K562 (cell line): ENCODE data around the gene UBASH3A. TPM values are rescaled to one million over a fixed set of nuclear protein-coding genes. Genes with fewer than 3 reads are reported as not detected.
A peak's percentile ranks its signal among the peaks of the same experiment; 100 is the strongest.

Experiments
- ATAC-seq: fragments of 200-7000 bp; cut with Tn5 transposase; 3 replicates; pipeline ENCODE4 v1.9.1; 2020; ENCODE audit warnings: moderate library complexity
- BruUV-seq: library from RNA; stranded (reverse); fragments of 400-500 nt; replicated peaks from 2 replicates; lab custom pipeline; 2021; lab: Mats Ljungman, UMichigan
- CTCF ChIA-PET: fragments of 300-600 bp; formaldehyde crosslinking; extraction: SDS; loops from one replicate; lab custom pipeline; 2021; ENCODE audit warnings: low intra/inter-chr PET ratio; lab: Yijun Ruan, JAX
- POLR2A ChIA-PET: fragments of 300-600, 350-650 bp; sonication (Branson Sonifier 250); formaldehyde crosslinking; extraction: SDS; loops from one replicate; lab custom pipeline; 2021; ENCODE audit warnings: antibody characterized with exemption, inconsistent platforms; lab: Yijun Ruan, JAX
- DNase-seq, 4 experiments: peaks; one replicate each; pipeline versions ENCODE4 v3.0.0 to v3.0.0-alpha.2; 2011 to 2018; ENCODE audit warnings: low spot score in 3 of 4, mixed read lengths in 3 of 4; ENCODE audit errors: extremely low read depth in 1 of 4
- FAIRE-seq: peaks from 2 replicates; lab custom pipeline; 2011; peaks lifted over from hg19 to GRCh38; lab: Jason Lieb, UNC
- H2AFZ ChIP-seq: 2 replicates; pipeline ENCODE4 v1.6.0; 2011; ENCODE audit warnings: low read depth, low read length, control low read depth, inconsistent platforms
- H3K27ac ChIP-seq: fragments of 200-600 bp; 3 replicates; pipeline ENCODE4 v1.8.0; 2011; ENCODE audit warnings: low read depth, mild to moderate bottlenecking, control low read depth, inconsistent platforms, low read length, moderate library complexity, mixed read lengths; ENCODE audit errors: extremely low read depth
- H3K27me3 ChIP-seq, 2 experiments: fragments of 300-600 bp in 1 of 2; 2 replicates in 1 of 2; 3 replicates in 1 of 2; pipeline versions ENCODE4 v1.6.0 to v1.8.0; 2011; ENCODE audit warnings: inconsistent platforms in 2 of 2, low read length in 2 of 2, mild to moderate bottlenecking in 1 of 2, mixed read lengths in 1 of 2, moderate library complexity in 1 of 2; ENCODE audit not compliant: control insufficient read depth in 2 of 2, insufficient read depth in 2 of 2
- H3K36me3 ChIP-seq: fragments of 300-600 bp; 3 replicates; pipeline ENCODE4 v1.8.0; 2011; ENCODE audit warnings: mild to moderate bottlenecking, low read length, inconsistent platforms; ENCODE audit not compliant: control insufficient read depth, insufficient read depth
- H3K4me1 ChIP-seq, 2 experiments: fragments of 200-600 bp in 1 of 2; replicated peaks in 1 of 2; 2 replicates in 1 of 2; 3 replicates in 1 of 2; pipeline versions ENCODE4 v1.5.1 to v1.8.0; 2011; ENCODE audit warnings: inconsistent platforms in 2 of 2, low read length in 2 of 2, mild to moderate bottlenecking in 1 of 2, mixed read lengths in 1 of 2, moderate library complexity in 1 of 2; ENCODE audit not compliant: control insufficient read depth in 2 of 2, insufficient read depth in 2 of 2
- H3K4me2 ChIP-seq: 2 replicates; pipeline ENCODE4 v1.6.1; 2011; ENCODE audit warnings: low read length, control low read depth, inconsistent platforms, mixed read lengths; ENCODE audit not compliant: insufficient read depth
- H3K4me3 ChIP-seq: fragments of 200-600 bp; sonication (generic), shearing (Covaris generic); 2 replicates; pipeline ENCODE4 v1.5.1; 2016; ENCODE audit warnings: control low read depth, inconsistent platforms
- H3K79me2 ChIP-seq: fragments of 200-600 bp; 3 replicates; pipeline ENCODE4 v1.8.0; 2011; ENCODE audit warnings: low read length, inconsistent platforms; ENCODE audit not compliant: control insufficient read depth, insufficient read depth
- H3K9ac ChIP-seq, 2 experiments: 2 replicates each; pipeline versions ENCODE4 v1.6.0 to v1.6.1; 2011; ENCODE audit warnings: low read depth in 2 of 2, low read length in 2 of 2, control low read depth in 1 of 2, inconsistent platforms in 1 of 2, mild to moderate bottlenecking in 1 of 2, mixed read lengths in 1 of 2; ENCODE audit not compliant: insufficient read depth in 1 of 2
- H3K9me1 ChIP-seq: one replicate; pipeline ENCODE4 v1.6.0; 2011; ENCODE audit warnings: inconsistent platforms, mild to moderate bottlenecking, low read length, moderate library complexity; ENCODE audit not compliant: control insufficient read depth, insufficient read depth
- H3K9me3 ChIP-seq: replicated peaks from 2 replicates; pipeline ENCODE4 v1.5.1; 2011; ENCODE audit warnings: low read depth, low read length, inconsistent platforms; ENCODE audit not compliant: control insufficient read depth, insufficient read depth
- H4K20me1 ChIP-seq: replicated peaks from 2 replicates; pipeline ENCODE4 v1.6.1; 2011; ENCODE audit warnings: low read length, inconsistent platforms, mixed read lengths; ENCODE audit not compliant: control insufficient read depth, insufficient read depth
- SP2 ChIP-seq: IDR thresholded peaks from 2 replicates; pipeline ENCODE4 v1.6.1; 2011; ENCODE audit warnings: mild to moderate bottlenecking, low read depth, low read length, moderate library complexity; ENCODE audit not compliant: poor library complexity, severe bottlenecking; ENCODE audit errors: extremely low read depth
- WGBS: fragments of 100-300 bp; shearing (Covaris generic); methylation state at CpG from one replicate; pipeline ENCODE4 v1.1.6; 2016; ENCODE audit warnings: low coverage, mixed read lengths; ENCODE audit not compliant: insufficient coverage; ENCODE audit errors: missing lambda C conversion rate; 5-methylcytosine and 5-hydroxymethylcytosine counted together
- in situ Hi-C: fragments of 300-500 bp; cut with MboI; formaldehyde crosslinking; loops from 4 replicates; pipeline ENCODE4 v1.15.0; 2018; ENCODE audit warnings: inconsistent platforms, mixed read lengths
- intact Hi-C: fragments of 100-400 bp; cut with micrococcal nuclease; formaldehyde crosslinking; loops from 2 replicates; pipeline ENCODE4 v1.14.2; 2022
- polyA plus RNA-seq, 8 experiments: library from polyadenylated mRNA; depleted of rRNA in 4 of 8; stranded (reverse) in 5 of 8; unstranded in 3 of 8; fragments of >200 nt; fragmentation: Nextera tagmentation in 2 of 8; fragmentation: Illumina TruSeq in 1 of 8; extraction: Ambion mirVana in 2 of 8; extraction: Trizol in 1 of 8; gene quantifications; 2 replicates each; pipeline versions ENCODE4 v1.2.1 to v1.2.3, GENCODE V29; 2011 to 2014; ENCODE audit warnings: inconsistent platforms in 1 of 8, missing spikeins in 1 of 8
- total RNA-seq, 7 experiments: library from RNA; depleted of rRNA in 6 of 7; stranded (reverse); fragments of >200 nt in 6 of 7; fragmentation: Illumina TruSeq in 2 of 7; extraction: Trizol in 2 of 7; gene quantifications; 2 replicates each; pipeline versions ENCODE4 v1.2.1 to v1.2.3, GENCODE V29; 2011 to 2021; ENCODE audit warnings: low replicate concordance in 1 of 7
- TF ChIP-seq, protein P1 (sequence below): fragments of 250-450 bp; sonication (Bioruptor Pico); IDR thresholded peaks from 2 replicates; pipeline ENCODE4 v1.4.0; 2020; ENCODE audit warnings: mild to moderate bottlenecking, moderate library complexity
- TF ChIP-seq, protein P2 (sequence below): fragments of 200-800 bp; sonication (Bioruptor generic); IDR thresholded peaks from 2 replicates; pipeline ENCODE4 v1.6.1; 2017; ENCODE audit warnings: missing genetic modification characterization, missing compliant biosample characterization

UBASH3A gene
- total and polyA plus RNA-seq, 9 of the 15 experiments (the other 6 are each of a cell fraction or from before 2014, with no cell fraction given), result 0.23 to 1.8 (median 1.1) TPM

DNA sequence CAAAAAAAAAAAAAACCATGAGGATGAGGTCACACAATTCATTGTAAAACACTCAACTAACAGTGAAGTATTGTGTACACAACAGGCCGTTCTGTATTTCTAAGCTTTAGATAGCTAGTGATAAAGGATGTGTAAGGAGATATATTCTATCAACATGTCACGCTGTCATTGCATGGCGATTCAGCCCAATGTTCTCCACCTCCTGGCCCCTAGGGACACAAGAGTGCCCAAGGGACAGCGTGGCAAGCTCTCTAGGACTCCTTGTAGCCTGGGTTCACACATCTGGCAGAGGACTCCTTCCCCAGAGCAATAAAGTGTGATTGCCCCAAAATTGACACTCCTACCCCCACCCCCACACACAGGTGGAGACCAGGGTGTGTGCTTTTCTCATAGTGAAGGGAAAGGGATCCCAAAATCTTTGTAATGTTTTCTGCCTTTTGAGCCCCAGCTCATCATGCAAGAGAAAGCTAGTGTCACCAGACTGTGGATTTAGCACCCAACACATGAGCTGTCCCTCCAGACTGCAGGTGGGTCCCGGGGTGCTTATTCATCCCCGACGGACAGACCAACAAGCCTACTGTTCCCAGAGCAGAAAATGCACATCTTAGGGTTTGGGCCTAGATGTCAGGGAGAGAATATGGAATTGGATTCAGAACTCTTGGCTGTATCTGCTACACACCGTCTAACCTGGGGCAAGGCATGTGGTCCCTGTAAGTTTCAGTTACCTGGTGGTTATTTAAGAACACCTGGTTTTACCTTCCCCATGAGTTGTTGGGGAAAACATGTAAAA, 19.4 kb upstream of the UBASH3A start:
- Histone ChIP-seq H4K20me1 (no peaks in the 10 kb centered on the region), H3K36me3 (no peaks in the 10 kb centered on the region), H3K9me3 (no peaks in the 10 kb centered on the region), H3K4me2 (no peak overlapping the region), H3K4me3 (no peak overlapping the region), H3K27me3 (peaks cover 11 to 50% of the 10 kb centered on the region in 2 experiments), H3K4me1 (peaks cover 10 to 11% of the 10 kb centered on the region in 2 experiments; a peak in 3 of 5 replicates), H3K9ac (no peak overlapping the region), H3K9me1 (no peaks in the 10 kb centered on the region), H3K79me2 (no peaks in the 10 kb centered on the region), H3K27ac (no peak overlapping the region), H2AFZ (no peak overlapping the region)
- in situ Hi-C loops (no loop called here), intact Hi-C loops (no loop called here)
- CTCF ChIA-PET, result no interaction called here
- FAIRE-seq (no peak), ATAC-seq (peak; percentile 23; the same call in 1 of the 3 replicates), DNase-seq (no peak)
- BruUV-seq, result no TSS peak
- peak; percentile 38 for TF ChIP-seq SP2
- TF ChIP-seq, protein P1, sequence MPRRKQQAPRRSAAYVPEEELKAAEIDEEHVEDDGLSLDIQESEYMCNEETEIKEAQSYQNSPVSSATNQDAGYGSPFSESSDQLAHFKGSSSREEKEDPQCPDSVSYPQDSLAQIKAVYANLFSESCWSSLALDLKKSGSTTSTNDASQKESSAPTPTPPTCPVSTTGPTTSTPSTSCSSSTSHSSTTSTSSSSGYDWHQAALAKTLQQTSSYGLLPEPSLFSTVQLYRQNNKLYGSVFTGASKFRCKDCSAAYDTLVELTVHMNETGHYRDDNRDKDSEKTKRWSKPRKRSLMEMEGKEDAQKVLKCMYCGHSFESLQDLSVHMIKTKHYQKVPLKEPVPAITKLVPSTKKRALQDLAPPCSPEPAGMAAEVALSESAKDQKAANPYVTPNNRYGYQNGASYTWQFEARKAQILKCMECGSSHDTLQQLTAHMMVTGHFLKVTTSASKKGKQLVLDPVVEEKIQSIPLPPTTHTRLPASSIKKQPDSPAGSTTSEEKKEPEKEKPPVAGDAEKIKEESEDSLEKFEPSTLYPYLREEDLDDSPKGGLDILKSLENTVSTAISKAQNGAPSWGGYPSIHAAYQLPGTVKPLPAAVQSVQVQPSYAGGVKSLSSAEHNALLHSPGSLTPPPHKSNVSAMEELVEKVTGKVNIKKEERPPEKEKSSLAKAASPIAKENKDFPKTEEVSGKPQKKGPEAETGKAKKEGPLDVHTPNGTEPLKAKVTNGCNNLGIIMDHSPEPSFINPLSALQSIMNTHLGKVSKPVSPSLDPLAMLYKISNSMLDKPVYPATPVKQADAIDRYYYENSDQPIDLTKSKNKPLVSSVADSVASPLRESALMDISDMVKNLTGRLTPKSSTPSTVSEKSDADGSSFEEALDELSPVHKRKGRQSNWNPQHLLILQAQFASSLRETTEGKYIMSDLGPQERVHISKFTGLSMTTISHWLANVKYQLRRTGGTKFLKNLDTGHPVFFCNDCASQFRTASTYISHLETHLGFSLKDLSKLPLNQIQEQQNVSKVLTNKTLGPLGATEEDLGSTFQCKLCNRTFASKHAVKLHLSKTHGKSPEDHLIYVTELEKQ (CRISPR knock-in tag), result no peak
- TF ChIP-seq, protein P2, sequence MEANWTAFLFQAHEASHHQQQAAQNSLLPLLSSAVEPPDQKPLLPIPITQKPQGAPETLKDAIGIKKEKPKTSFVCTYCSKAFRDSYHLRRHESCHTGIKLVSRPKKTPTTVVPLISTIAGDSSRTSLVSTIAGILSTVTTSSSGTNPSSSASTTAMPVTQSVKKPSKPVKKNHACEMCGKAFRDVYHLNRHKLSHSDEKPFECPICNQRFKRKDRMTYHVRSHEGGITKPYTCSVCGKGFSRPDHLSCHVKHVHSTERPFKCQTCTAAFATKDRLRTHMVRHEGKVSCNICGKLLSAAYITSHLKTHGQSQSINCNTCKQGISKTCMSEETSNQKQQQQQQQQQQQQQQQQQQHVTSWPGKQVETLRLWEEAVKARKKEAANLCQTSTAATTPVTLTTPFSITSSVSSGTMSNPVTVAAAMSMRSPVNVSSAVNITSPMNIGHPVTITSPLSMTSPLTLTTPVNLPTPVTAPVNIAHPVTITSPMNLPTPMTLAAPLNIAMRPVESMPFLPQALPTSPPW (CRISPR knock-in tag), result no peak
- 16% methylated on average over 8 of the region's 8 CpGs for WGBS
- POLR2A ChIA-PET, result no interaction called here
